Kidney capillary endothelial cell (primary cell): ENCODE measurements around the gene DNAJC7.

Experiments
- DNase-seq: peaks from one replicate; pipeline ENCODE4 v3.0.0-alpha.2; 2018; ENCODE audit warnings: low spot score

Gene DNAJC7, protein sequence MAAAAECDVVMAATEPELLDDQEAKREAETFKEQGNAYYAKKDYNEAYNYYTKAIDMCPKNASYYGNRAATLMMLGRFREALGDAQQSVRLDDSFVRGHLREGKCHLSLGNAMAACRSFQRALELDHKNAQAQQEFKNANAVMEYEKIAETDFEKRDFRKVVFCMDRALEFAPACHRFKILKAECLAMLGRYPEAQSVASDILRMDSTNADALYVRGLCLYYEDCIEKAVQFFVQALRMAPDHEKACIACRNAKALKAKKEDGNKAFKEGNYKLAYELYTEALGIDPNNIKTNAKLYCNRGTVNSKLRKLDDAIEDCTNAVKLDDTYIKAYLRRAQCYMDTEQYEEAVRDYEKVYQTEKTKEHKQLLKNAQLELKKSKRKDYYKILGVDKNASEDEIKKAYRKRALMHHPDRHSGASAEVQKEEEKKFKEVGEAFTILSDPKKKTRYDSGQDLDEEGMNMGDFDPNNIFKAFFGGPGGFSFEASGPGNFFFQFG

DNA sequence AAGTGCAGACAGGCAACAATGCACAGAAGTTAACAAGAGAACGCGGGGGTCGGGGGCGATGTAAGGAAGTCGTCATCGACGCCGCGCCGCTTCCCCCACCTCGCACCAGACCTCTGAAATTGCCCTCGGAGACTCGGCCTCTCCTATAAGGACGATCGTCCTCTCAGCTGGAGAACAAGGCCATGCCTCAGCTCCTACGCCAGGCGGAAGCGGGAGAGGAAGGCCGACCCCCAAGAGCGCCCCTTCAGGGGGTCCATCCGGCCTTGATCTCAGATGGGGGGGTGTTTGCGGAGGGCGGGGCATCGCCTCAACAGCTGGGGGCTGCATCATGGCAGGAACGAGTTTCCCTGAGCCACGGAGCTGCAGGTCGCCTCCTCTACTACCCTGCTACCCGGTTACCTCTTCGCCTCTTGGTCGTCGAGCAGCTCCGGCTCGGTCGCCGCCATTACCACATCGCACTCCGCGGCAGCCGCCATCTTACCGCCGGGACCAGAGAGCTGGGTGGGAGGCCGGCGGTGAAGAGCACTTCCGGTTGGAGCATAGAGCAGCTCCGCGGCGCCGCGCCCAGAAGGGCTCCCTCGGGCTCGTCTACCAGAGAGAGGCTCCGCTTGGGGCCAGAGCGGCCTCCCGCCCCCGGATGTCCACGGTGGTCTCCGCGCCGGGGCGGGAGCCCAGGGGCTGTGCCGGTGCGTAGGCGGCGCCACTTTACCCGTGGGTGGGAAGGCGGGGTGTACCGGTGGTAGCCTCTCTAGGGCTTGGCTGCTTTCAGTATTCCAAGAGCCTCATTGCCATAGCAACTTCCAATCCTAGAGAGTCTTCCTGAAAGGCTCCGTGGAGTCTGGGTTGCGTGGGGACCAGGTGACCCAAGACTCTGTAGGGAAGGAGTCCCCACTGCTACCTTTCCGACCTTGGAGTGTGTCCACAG, at the start of gene DNAJC7:
DNAJC7 (minus strand) TSS at position 499 of the 925 bp plus-strand sequence; CDS start at position 476, 23 bp downstream.
- DNase-seq, result peak; percentile 84

DNA sequence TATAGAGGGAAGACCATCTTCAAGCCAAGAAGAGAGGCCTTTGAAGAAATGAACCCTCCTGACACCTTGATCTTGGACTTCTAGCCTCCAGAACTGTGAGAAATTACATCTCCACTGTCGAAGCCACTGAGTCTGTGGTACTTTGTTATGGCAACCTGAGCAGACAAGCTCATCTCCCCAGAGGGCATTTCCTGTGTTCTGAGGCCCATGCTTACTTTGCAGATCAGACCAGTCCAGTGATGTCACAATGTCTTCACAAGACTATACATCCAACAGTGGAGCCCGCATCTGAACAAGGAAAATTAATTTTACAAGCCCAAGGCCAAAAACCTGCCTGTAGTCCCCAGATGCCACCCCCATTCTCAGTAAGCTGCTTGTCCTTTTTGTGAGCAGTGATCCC, 48.0 kb upstream of the DNAJC7 start:
- no peak for DNase-seq

DNA sequence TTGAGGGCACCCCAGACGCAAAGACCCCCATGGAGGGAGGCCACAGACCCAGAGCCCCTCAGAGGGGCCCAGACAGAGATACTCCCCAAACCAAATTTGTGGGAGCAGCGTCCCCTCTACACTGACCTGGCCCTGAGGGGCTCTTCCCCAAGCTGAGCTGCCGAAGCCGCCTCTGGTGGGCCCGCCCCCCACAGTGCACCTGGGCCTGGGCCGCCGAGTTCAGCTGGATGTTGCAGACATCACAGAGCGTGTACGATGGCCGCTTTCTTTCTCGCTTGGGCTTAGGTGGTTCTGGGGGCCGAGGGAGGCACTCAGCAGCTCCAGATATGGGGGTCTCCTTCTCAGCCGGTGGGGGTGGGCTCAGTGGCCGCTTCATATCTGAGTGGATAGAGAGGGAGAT, 45.4 kb upstream of the DNAJC7 start:
- no peak for DNase-seq

DNA sequence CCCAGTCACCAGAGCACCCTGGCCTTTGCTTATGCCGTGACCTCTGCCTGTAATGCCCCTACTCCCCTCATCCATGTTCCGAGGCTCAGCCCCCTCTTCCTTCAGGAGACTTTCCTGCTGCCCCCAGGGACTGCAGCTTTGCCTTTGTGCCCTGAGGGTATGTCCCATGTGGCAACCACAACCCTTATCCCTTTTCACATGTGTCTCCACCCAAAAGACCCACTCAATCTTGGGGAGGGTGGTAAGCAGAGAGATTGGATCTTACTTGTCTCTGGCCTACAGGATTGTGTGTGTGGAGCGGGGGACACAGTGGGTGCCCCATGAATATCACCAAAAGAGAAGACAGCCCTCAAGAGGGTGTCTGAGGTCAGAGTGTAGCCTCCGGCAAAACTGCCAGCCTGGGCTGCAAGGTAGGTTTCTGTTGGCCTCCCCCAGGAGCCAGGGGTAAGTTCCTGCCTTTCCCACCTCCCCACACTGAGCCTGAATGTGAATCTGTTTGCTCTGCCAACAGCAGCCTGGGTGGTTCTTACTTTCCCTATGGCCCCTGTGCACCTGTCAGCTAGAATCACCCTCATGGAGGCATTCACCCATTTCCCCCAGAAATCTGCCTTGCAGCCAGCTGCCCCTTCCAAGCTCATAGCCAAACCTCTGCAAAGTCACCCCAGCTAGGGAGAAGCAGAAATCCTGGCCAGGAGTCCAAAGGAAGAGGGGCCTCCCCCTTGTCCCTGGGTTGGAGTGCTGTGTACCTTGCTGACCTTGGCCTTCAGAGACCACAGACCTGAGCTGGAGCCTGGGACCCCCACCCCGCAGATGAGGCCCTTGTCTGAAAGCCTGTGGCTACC, 44.6 kb upstream of the DNAJC7 start:
- no peak for DNase-seq

DNA sequence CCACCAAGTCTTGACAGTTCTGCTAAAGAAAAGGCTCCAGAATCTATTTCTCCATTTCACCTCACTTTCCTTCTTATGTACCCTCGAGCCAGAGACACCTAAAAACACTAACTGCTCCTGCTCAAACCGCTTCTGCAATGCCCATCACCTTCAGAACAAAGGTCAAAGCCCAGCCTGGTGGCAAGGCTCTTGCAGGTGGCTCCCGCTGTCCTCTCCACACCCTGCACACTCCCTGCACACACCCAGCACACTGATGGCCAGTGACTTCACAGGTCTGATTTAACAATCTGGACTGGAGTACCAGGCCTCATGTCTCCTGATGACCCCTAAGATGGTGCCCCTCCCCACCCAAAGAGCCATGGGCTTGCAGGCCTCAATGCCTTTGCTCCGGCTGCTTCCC, 43.0 kb upstream of the DNAJC7 start:
- no peak for DNase-seq

DNA sequence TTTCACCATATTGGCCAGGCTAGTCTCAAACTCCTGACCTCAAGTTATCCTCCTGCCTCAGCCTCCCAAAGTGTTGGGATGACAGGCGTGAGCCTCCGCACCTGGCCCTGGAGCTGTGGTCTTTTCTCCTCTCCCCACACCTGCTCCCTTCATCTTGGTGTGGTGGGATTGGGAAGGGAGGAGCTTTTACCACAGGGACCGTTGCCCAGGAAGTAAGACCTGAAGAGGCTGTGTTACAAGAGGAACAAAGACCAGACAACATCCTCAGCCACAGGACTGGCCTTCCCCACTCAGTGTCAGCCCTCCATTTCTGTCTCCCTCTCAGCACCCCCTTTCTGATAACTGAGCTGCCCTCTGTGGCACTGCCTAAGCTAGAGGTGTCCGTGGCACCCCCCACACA, 42.6 kb upstream of the DNAJC7 start:
- DNase-seq, result no peak

DNA sequence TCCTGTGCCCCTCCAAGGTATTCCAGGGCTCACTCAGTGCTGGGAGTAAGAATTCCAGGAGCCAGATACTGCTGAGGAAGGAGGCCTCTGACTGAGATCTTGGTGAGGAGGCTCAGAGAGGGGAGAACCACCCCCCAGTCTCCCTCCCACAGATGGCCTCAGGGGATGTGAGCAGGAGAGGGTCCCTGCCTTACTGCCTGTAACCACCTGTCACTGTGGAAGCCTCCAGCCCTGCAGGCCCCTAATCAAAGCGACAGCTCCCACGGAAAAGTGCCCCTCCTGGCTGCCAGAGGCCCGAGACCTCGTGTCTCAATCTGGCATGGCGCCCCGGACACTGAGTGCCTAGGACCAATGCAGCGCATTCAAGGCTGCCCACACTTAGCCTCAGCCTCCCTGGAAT, 40.8 kb upstream of the DNAJC7 start:
- DNase-seq, result no peak

DNA sequence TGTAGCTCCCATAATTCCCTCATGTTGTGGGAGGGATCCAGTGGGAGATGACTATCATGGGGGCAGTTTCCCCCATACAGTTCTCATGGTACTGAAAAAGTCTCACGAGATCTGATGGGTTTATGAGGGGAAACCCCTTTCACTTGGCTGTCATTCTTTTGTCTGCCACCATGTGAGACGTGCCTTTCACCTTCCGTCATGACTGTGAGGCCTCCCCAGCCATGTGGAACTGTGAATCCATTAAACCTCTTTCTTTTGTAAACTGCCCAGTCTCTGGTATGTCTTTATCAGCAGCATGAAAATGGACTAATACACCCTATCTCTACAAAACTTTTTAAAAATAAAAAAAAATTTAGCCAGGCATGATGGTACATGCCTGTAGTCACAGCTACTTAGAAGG, 39.4 kb upstream of the DNAJC7 start:
- no peak for DNase-seq

DNA sequence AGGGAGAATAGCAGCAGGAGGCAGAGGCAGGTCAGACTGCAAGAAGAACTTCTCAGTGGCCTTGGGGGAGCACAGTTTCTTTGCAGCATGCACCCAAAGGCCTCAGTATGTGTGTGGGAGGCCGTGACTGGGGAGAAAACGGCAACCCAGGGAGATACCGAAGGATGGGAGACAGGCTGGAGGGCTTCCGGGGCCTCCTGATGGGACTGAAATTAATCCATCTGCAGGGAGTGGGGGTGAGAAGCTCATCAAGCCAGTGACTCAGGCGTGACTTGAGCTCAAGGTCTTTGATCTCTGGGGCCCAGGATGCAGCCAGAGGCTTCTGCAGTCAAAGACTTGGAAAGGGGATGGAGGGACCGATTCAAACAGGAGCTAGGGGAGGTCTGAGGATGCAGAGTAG, 38.3 kb upstream of the DNAJC7 start:
- no peak for DNase-seq

DNA sequence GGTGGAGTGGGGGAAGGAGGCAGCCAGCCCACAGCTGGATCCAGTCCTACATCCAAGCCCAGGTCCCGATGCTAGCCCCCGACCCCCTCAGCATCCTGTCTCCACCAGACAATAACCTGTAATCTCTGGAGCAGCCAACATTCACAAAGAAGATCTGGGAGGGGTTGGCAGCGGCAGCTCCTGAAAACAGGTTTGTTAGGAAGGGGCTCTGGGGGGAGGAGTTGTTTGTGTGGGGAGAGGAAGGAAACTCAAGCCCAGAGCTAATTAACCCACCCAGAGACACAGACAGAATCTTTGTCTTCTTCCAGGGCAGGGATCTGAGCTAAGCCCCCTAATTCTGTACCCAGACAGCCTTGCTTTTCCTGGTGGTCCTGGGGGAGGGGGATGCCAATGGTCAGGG, 37.8 kb upstream of the DNAJC7 start:
- DNase-seq, result no peak

DNA sequence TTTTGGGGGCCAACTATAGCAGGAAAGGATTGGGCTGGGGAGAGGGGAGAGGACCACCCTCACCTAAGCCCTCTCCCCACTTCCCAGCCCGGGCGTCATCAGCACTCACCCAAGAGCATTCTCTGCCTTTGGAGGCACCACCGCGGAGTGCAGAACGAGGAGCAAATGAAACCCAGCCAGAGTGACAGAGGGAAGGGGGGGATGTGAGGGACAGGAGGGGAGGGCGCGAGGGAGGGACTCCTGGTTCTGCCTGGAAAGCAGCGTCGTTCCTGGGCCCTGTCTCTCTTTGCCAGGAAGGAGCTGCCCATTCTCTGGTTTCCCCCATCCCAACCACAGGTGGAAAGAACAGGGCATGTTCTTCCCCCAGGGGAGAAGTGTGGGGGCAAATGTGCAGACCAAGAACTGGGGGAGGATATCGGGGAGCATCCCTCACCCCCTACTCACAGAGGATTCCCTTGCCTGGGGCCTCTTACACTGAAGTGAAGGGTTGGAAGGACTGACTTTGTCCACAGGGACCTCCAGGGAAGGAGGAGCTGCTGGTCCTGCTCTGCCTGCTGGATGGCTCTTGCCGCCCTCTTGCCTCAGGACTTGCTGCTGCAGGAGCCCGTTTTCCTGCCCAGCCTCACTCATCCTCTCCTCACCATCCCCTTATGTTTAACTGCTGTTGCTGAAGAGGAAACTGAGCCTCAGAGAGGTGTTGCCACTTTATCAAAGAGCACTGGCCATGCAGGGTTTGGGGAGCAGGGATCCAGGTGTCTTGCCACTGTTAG, 36.7 kb upstream of the DNAJC7 start:
- no peak for DNase-seq

DNA sequence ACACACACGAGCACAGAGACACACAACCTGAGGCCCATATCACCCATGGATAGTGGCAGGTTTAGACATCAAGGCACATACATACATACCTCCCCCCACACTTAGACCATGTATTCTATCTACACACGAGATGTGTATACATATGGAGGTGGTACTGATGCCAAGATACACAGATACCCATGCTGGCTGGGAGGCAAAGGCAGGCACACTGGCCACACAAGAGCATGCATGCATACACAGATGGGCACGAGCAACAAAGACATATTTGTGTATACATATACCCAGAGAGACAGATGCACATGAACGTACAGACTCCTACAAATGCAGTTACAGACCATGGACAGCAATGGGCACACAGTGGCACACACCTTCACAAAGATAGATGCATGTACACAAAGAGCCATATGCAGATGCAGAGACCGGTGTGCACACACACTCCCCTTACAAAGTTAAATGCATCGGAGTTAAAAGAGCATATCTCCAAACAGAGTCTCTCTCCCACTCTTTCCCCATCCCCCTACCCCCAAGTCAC, 35.2 kb upstream of the DNAJC7 start:
- DNase-seq, result no peak

DNA sequence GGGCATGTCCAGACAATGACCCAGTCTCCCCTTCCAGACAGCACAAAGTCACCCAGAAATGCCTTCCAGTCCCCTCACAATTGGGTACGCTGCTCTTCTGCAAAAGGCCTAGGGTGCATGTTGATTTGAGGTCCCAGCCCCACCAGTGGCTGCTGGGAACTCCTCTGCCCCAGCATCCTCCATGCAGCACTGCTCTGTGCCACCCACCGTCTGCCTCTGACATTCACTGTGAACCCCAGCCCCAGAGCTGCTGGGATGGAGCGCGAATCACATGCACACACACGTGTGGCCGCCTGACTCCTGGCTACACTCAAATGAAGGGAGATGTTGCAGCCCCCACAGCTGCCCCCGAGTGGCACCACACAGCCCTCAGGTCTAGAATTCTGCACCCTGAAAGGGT, 34.4 kb upstream of the DNAJC7 start:
- DNase-seq, result no peak

DNA sequence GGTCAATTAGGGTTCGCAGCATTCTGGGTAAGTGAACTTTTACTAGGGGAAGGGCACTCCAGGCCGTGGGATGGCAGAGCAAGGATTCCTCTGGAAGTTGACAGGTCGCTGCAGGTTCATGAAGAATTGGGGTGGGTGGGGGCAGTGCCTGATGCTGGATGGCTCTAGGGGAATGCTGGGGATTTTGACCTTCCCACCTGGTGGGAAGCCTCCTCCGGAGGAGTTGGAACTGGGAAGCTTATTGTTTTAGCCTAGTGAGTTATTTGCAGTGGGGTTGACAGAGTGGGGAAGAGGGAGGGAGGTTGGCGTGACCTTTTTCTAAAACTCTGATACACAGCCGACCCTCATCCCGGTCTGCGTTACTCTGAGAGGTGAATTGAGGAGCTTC, 33.8 kb upstream of the DNAJC7 start:
- no peak for DNase-seq

DNA sequence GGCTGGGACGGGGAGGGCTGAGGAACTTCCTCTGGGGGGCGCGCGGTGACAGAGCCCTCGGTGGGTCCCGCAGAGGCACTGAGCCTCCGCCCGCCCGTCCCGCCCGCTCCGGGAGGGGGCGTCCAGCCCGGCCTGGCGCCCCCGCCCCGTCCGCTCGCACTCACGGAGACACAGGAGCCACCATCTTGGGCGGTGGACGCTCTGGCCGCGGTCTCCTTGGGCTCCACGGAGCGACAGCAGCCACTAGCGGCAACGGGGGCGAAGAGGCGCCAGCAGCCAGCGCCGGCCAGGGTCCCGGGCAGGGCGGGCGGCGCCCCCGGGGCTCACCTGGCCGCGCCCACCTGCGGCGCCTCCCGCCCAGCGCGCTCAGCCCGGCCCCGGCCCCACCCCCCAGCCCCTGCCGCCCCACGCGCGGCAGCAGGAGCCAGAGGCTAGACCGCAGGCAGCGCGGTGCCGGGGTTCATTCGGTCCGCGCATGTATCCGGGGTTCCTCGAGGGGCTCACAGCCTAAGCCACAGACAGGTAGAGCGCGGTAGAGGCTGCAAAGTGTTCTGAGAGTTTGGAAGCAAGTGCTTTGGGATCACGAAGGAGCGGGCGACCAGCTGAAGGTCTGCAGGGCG, 33.3 kb upstream of the DNAJC7 start, which contains the start of gene C17orf113:
C17orf113 (minus strand) TSS at position 209 of the 620 bp plus-strand sequence. CDS start 7,225 bp downstream, outside the sequence.
- DNase-seq, result peak; percentile 30

DNA sequence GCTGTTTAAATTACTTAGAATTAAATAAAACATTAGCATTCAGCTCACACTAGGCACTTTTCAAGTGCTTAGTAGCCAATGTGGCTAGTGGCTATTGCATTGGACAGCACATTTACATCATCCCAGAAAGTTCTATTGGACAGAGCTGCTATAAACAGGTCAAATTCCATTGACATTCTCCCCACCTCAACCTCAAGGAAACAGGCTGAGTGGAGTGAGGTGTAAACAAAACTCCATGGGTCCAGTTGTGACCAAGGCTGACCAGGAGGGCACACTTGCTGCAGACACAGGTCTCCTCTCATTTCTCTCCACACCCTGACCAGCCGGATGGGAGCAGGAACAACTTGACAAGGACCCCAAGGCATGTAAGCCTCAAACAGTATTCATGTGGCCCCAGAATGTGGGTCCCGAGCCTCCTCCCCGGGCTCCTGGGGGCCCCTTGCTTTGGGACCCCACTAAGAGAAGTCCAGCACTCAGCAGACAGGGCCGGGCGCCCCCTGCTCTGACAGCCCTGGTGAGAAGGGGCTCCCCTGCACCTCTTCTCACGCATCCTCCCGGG, 32.7 kb upstream of the DNAJC7 start:
- DNase-seq, result no peak

DNA sequence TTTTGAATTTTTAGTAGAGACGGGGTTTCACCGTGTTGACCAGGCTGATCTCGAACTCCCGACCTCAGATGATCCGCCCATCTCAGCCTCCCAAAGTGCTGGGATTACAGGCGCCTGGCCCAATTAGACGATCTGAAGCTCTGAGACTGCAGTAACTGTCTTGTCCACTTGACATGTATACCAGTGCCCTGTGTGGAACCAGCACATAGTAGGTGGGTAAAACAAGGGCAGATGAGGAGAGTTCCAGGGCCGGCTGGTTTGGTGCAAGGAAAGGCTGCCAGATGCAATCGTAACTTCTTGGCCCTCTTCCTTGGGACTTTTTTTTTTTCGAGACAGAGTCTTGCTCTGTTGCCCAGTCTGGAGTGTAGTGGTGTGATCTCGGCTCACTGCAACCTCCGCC, 30.1 kb upstream of the DNAJC7 start:
- DNase-seq, result no peak

DNA sequence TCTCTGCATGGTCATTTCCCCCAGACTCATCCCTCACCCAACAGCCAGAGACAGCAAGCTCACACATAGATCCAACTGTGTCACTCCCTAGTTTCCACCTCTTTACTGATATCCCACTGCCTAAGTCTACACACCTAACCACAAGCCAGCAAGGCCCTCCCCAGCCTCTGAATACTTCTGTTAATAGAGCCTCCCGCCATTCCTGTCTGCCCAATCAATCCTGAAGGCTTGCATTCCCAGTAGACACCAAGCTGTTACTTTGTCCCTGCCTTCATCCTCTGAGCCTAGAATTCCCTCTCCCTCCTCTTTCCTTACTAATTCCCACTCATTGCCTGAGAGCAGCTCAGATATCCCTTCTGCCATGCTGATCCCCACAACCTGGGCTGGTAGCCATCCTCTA, 28.5 kb upstream of the DNAJC7 start:
- DNase-seq, result no peak

DNA sequence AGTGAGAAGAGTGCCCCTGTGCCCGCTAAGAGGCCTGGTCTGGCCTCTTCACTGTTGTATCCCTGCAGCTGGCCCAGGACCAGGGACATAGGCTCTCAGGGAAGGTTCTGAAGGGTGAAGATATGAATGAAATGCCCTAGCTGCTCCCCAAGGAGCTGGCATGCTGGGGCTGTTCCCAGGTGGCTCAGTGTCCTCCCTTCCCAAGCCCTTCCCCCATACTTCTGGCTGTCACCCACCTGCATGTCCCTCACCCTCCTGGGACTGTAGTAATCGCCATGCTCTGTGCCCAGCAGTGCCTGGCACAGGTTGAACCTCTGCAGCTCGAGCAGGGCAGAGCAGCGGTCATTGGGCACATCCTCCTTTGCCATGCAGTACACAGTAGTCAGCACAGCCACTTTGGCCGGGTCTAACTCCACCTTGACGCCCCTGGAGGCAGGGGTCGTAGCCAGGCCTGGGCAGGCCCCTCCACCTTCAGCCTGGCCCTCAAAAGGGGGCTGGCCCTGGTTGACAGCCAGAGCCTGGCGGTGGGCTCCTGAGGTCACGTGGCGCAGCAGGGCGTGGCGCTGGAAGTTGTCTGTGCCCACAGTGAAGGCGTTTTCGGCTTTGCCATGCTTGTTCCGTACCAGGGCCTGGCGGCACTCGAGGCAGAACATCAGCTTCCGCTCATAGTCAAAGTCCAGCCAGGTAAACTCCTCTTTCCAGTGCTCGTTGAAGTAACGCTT, 25.5 kb upstream of the DNAJC7 start:
- DNase-seq, result no peak
